HUES48 (cell line): ENCODE measurements around the gene LTV1.
"Not testable (repeated sequence)": the region's sequence is repeated elsewhere in the genome, so short reads cannot be mapped to it uniquely, and the experiment has no call there.

Experiments used
- H3K27ac ChIP-seq: one replicate; pipeline ENCODE4 v1.7.0; 2013; ENCODE audit warnings: low read depth, low read length, inconsistent platforms
- H3K27me3 ChIP-seq: 2 replicates; pipeline ENCODE4 v1.6.1; 2013; ENCODE audit warnings: mild to moderate bottlenecking, low read length; ENCODE audit not compliant: control insufficient read depth, insufficient read depth
- H3K36me3 ChIP-seq: 2 replicates; pipeline ENCODE4 v1.6.1; 2013; ENCODE audit warnings: low read length; ENCODE audit not compliant: control insufficient read depth, insufficient read depth
- H3K4me1 ChIP-seq: 2 replicates; pipeline ENCODE4 v1.6.1; 2013; ENCODE audit warnings: mild to moderate bottlenecking, low read length; ENCODE audit not compliant: control insufficient read depth, insufficient read depth
- H3K4me3 ChIP-seq: 2 replicates; pipeline ENCODE4 v1.5.1; 2013; ENCODE audit warnings: mild to moderate bottlenecking, low read depth, low read length
- H3K9ac ChIP-seq: 2 replicates; pipeline ENCODE4 v1.6.1; 2013; ENCODE audit warnings: mild to moderate bottlenecking, low read depth, low read length, moderate library complexity
- H3K9me3 ChIP-seq: 2 replicates; pipeline ENCODE4 v1.6.1; 2013; ENCODE audit warnings: low read length; ENCODE audit not compliant: control insufficient read depth, insufficient read depth

The LTV1 gene

GRCh38 chr6:143868808-143869207 lies 25.7 kb downstream of the LTV1 start:
- not testable (repeated sequence) for H3K9me3 ChIP-seq, H3K27ac ChIP-seq, H3K27me3 ChIP-seq, H3K4me1 ChIP-seq, H3K4me3 ChIP-seq, H3K9ac ChIP-seq
- H3K36me3 ChIP-seq: peaks cover 17% of the 10 kb centered on the region

- not testable (repeated sequence) for H3K4me3 ChIP-seq, H3K9me3 ChIP-seq, H3K27me3 ChIP-seq, H3K9ac ChIP-seq, H3K4me1 ChIP-seq, H3K36me3 ChIP-seq, H3K27ac ChIP-seq
Observed at GRCh38 chr6:143871202-143871730, 28.1 kb downstream of the LTV1 start.

GRCh38 chr6:143872201-143872600 lies 29.1 kb downstream of the LTV1 start:
- Histone ChIP-seq H3K4me1 (no peaks in the 10 kb centered on the region), H3K9ac (no peak overlapping the region), H3K27ac (no peak overlapping the region), H3K27me3 (no peaks in the 10 kb centered on the region), H3K4me3 (no peak overlapping the region), H3K36me3 (no peaks in the 10 kb centered on the region), H3K9me3 (no peaks in the 10 kb centered on the region)

- H3K4me3 ChIP-seq, H3K9ac ChIP-seq, H3K9me3 ChIP-seq, H3K4me1 ChIP-seq, H3K27me3 ChIP-seq, H3K27ac ChIP-seq, H3K36me3 ChIP-seq: not testable (repeated sequence)
Observed at GRCh38 chr6:143873600-143873999, 30.5 kb downstream of the LTV1 start.

- not testable (repeated sequence) for H3K4me3 ChIP-seq, H3K9ac ChIP-seq, H3K4me1 ChIP-seq, H3K27me3 ChIP-seq, H3K27ac ChIP-seq, H3K36me3 ChIP-seq, H3K9me3 ChIP-seq
Observed at GRCh38 chr6:143874503-143874902, 31.4 kb downstream of the LTV1 start.

GRCh38 chr6:143877584-143878271 lies 34.6 kb downstream of the LTV1 start:
- peaks cover 3% of the 10 kb centered on the region for H3K9me3 ChIP-seq
- H3K4me3 ChIP-seq: no peak overlapping the region
- H3K27me3 ChIP-seq: no peaks in the 10 kb centered on the region
- H3K36me3 ChIP-seq: no peaks in the 10 kb centered on the region
- H3K27ac ChIP-seq: no peak overlapping the region
- no peaks in the 10 kb centered on the region for H3K4me1 ChIP-seq
- H3K9ac ChIP-seq: no peak overlapping the region

GRCh38 chr6:143878272-143878760 lies 35.2 kb downstream of the LTV1 start:
- H3K9me3 ChIP-seq: peaks cover 3% of the 10 kb centered on the region
- no peaks in the 10 kb centered on the region for H3K27me3 ChIP-seq
- no peak overlapping the region for H3K4me3 ChIP-seq
- no peaks in the 10 kb centered on the region for H3K4me1 ChIP-seq
- no peaks in the 10 kb centered on the region for H3K36me3 ChIP-seq
- no peak overlapping the region for H3K9ac ChIP-seq
- no peak overlapping the region for H3K27ac ChIP-seq

GRCh38 chr6:143880412-143880811 lies 37.3 kb downstream of the LTV1 start:
- H3K36me3 ChIP-seq: no peaks in the 10 kb centered on the region
- H3K9ac ChIP-seq: no peak overlapping the region

GRCh38 chr6:143882401-143882930 lies 39.3 kb downstream of the LTV1 start:
- H3K36me3 ChIP-seq: no peaks in the 10 kb centered on the region
- no peak overlapping the region for H3K4me3 ChIP-seq
- H3K9ac ChIP-seq: no peak overlapping the region
- H3K4me1 ChIP-seq: no peaks in the 10 kb centered on the region
- H3K9me3 ChIP-seq: peaks cover 3% of the 10 kb centered on the region
- H3K27me3 ChIP-seq: no peaks in the 10 kb centered on the region
- no peak overlapping the region for H3K27ac ChIP-seq

More at GRCh38 chr6:143880412-143880811, 37.3 kb downstream of the LTV1 start:
- Histone ChIP-seq H3K4me3 (no peak overlapping the region), H3K27ac (no peak overlapping the region), H3K27me3 (no peaks in the 10 kb centered on the region), H3K9me3 (peaks cover 3% of the 10 kb centered on the region), H3K4me1 (no peaks in the 10 kb centered on the region)

GRCh38 chr6:143884216-143884900 lies 41.2 kb downstream of the LTV1 start:
- Histone ChIP-seq H3K36me3 (no peaks in the 10 kb centered on the region), H3K27me3 (no peaks in the 10 kb centered on the region), H3K9ac (no peak overlapping the region), H3K27ac (no peak overlapping the region), H3K4me3 (no peak overlapping the region), H3K9me3 (no peaks in the 10 kb centered on the region), H3K4me1 (no peaks in the 10 kb centered on the region)

- Histone ChIP-seq H3K27ac (no peak overlapping the region), H3K36me3 (no peaks in the 10 kb centered on the region), H3K4me3 (no peak overlapping the region), H3K4me1 (no peaks in the 10 kb centered on the region), H3K27me3 (no peaks in the 10 kb centered on the region), H3K9ac (no peak overlapping the region), H3K9me3 (no peaks in the 10 kb centered on the region)
Observed at GRCh38 chr6:143885116-143885515, 42.0 kb downstream of the LTV1 start.
